SHP77 (cell line): Measurements from ENCODE around the gene MEGF11.

Experiments
- DNase-seq, 2 experiments: peaks; one replicate each; lab custom pipeline; 2025; lab: John Stamatoyannopoulos, UW

The MEGF11 gene

DNA sequence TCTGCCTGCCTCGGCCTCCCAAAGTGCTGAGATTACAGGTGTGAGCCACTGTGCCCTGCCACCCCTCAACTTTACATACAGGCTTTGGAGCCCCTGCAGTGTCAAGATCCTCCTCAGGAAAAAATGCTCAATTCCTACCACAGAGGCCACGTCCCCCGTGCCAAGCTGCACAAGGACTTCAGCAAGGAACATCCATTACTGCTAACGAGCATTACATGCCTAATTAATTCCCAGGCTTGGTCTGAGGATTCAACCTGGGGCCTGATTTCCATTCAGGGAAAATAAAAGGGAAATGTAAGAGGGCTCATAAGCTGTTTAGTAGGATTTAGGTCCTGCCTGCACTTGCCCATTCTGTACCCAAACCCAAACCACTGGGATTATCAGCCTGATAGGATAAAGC is 222.9 kb downstream of the MEGF11 start:
- DNase-seq = no peak

GRCh38 chr15:66029650-66030049 is 223.9 kb downstream of the MEGF11 start:
- DNase-seq = no peak

GRCh38 chr15:66027268-66027805 is 226.2 kb downstream of the MEGF11 start:
- no peak for DNase-seq

- no peak for DNase-seq
Observed at GRCh38 chr15:66025972-66026371, 227.6 kb downstream of the MEGF11 start.

DNA sequence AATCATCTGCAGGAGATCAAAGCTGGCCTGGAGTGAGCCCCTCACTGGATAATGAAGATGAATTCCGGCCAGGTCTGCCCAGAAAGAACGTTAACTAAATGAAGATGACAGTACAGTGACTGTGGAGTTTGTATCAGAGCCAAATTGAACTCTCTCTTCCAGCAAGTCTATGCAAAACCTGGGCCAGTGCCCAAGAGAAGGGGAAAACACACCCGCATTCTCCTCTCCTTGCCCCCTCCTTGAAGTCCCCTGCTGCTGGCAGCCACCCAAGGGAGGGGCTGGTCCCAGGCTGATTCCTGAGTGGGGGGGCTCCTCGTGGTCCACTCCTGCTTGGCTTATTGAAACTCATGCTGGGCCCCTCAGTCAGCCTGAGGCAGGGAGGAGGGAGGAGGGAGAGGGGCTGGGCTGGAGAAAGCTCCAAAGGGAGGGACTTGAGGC is 228.5 kb downstream of the MEGF11 start:
- no peak for DNase-seq

GRCh38 chr15:66024116-66024515 is 229.4 kb downstream of the MEGF11 start:
- DNase-seq = no peak

- peak; percentile 43 to 72 for DNase-seq
Observed at GRCh38 chr15:66023311-66023972, 230.1 kb downstream of the MEGF11 start.

DNA sequence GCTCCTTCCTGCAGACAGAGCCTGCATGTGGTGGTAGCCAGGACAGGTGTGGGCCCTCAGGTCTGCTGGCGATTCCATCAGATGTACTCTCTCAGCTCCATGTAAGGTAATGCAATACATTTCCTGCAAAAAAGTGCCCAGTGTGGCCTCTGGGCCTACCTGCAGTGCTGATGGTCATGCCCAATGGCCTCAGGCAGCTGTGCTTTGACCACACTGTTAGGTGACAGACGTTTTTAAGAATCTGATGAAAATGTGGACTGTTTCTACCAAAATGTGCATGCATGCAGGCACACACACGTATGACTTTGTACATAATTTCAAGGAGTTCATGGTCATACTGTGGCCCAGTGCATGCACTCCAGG is 231.4 kb downstream of the MEGF11 start:
- DNase-seq = no peak

DNA sequence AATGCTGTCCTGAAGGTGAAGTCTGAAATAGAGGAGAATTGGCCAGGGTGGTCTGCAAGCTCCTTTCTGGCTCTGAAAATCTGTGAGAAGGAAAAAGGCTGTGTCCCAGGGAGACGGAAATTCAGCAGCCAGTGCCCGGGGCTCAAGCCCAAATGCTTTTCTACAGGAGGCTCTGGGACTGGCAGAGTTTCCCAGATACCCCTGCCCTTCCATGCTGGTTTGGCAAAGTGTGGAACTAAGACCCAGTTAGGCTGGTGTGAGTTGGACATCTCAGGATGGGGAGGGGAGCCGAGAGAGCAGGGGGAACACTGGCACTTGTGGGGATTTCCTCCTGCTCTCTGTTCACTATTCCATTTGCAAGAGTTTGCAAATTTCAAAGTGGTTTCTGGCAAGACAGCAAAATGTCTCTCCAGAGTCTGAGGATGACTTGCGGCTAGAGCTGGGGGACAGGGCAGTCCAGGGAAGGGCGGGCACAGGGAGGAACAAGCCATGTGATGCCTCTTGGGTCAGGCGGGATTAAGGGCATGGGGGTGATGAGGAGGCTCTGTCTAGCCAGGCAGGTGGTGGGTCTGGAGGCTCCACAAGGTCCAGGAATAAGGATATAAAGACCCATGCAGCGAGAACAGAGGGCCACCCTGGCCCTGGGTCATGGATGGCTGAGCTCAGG is 231.9 kb downstream of the MEGF11 start:
- no peak for DNase-seq

- no peak for DNase-seq
Observed at GRCh38 chr15:66019826-66020398, 233.6 kb downstream of the MEGF11 start.

GRCh38 chr15:66019368-66019767 is 234.2 kb downstream of the MEGF11 start:
- no peak for DNase-seq

- DNase-seq = no peak
Observed at GRCh38 chr15:66018488-66018797, 235.1 kb downstream of the MEGF11 start.

DNA sequence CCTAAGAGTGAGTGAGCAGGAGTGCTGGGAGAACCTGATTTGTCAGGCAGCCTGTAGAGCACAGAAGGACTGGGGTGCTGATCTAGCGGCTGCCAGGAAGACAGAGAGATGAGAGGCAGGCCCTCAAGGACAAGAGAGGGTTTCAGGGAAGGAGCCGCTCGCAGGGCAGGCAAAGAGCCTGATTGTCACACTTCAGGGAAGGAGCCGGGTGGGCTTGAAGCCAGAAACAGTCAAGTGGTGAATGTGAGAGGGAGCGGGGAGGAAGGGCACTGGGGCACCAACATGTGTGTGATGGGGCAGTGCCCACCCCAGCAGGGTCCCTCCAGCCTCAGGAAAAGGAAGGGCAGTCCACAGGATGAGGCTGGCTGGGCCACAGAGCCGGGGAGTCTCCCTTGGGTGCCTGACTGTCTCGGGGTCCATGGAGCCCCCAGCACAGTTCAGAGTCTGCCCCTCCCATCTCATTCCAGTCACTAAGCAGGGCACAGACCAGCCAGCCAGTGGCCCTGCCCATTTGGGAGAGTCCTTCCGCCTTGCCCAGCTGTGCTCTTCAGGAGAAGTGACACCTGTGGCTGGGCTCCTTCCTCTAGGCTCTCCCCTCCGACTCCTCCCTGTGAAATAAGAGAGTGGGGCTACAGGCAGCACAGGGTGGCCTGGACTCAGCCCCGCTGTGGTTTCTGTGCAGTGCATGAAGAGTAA is 235.6 kb downstream of the MEGF11 start:
- no peak for DNase-seq

DNA sequence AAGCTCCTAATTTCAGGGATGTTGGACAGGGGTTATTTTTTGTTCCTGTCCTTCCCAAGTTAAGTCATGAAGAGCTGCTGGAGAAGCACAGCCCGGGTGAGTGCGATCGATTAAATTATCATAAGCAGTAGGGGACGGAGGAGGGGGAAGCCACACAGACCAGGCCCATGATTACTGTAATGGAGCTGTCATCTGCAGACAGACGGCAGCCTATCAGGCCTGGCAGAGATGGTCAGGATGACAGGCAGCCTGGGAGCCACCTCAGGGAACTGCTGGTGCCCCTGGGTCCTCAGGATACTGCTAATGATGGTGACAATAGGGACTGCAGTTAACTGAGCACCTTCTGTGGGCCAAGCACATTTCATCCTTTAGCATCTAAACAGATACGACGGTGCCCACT is 236.6 kb downstream of the MEGF11 start:
- DNase-seq = no peak

- no peak for DNase-seq
Observed at GRCh38 chr15:66016199-66016598, 237.4 kb downstream of the MEGF11 start.

GRCh38 chr15:66014635-66015182 is 238.8 kb downstream of the MEGF11 start:
- peak in 1 of 2 experiments; percentile 77 for DNase-seq

DNA sequence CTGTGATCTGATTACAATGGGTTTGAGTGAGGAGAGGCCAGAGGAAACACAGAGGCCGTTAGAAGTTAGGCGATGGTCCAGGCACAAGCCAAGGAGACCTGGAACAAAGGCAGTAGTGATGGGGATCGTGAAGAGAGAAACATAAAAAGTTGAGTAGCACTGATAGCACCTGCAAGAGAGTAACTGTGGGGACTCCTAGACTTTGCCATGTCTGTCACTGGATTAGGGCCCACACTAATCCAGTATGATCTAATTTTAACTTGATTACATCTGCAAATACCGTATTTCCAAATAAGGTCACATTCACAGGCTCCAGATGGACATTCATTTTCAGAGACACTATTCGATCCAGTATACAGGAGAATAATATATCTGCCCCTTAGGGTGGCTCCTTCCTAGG is 239.5 kb downstream of the MEGF11 start:
- no peak for DNase-seq

- DNase-seq = no peak
Observed at GRCh38 chr15:66008940-66009562, 244.5 kb downstream of the MEGF11 start.

DNA sequence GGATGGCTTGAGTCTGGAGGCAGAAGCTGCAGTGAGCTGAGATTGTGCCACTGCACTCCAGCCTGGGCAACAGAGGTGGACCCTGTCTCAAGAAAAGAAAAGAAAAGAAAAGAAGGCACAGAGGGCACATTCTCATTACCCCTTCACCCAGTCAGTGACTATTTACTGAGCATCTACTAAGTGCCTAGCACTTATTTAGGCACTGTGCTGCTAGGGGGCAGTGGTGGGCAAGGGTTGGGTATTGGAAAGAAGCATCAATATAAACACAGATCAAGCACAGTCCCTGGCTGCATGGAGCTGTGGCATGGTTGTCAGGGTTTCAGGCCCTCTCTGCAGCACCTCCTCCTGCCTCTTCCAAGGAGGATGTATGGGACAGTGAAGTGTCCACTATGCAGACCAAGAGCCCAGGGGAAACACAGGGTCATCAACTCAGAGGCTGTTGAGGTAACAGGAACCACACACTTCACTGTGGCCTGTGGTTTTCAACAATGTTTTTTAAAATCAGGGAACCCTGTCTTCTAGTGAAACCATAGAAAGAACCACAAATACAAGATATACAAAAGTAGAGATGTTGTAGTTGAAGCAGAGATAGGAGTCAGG is 245.8 kb downstream of the MEGF11 start:
- no peak for DNase-seq

- DNase-seq = no peak
Observed at GRCh38 chr15:66006986-66007385, 246.6 kb downstream of the MEGF11 start.

GRCh38 chr15:66004618-66005262 is 248.8 kb downstream of the MEGF11 start:
- no peak for DNase-seq
